ENCODE results near the gene SLC17A4. TPM values are rescaled to one million over a fixed set of nuclear protein-coding genes. Genes with fewer than 3 reads are reported as not detected.

The SLC17A4 gene
- total and polyA plus RNA-seq, 10 of the 15 experiments (the other 5 are each of a cell fraction or from before 2014, with no cell fraction given), result not detected

- Histone ChIP-seq H3K27ac (ENCODE audit: control insufficient read depth, insufficient read depth) (no peak overlapping the region), H3K4me3 (no peak overlapping the region), H3K36me3 (ENCODE audit: control insufficient read depth in 2 of 2, insufficient read depth in 2 of 2, low read length in 1 of 2) (no peaks in the 10 kb centered on the region), H3K4me1 (ENCODE audit: control insufficient read depth, insufficient read depth, low read length) (no peaks in the 10 kb centered on the region), H3K27me3 (replicated peaks in 1 of 2; ENCODE audit: control insufficient read depth in 2 of 2, insufficient read depth in 2 of 2, low read length in 1 of 2) (no peaks in the 10 kb centered on the region; a peak in 1 of 4 replicates), H3K9me3 (replicated peaks; ENCODE audit: control insufficient read depth, insufficient read depth, low read length) (no peaks in the 10 kb centered on the region), H2AFZ (ENCODE audit: control insufficient read depth, low read depth, low read length) (no peak overlapping the region), H4K20me1 (ENCODE audit: control insufficient read depth, insufficient read depth) (no peaks in the 10 kb centered on the region), H3K79me2 (ENCODE audit: control insufficient read depth, insufficient read depth, low read length) (no peaks in the 10 kb centered on the region), H3K9ac (ENCODE audit: control insufficient read depth, insufficient read depth, low read length) (no peak overlapping the region), H3K4me2 (ENCODE audit: control insufficient read depth, insufficient read depth) (no peak overlapping the region)
- DNase-seq (ENCODE audit: low read depth, low spot score) (no peak), ATAC-seq (peak; percentile 82), FAIRE-seq (no peak)
- ChIA-PET POLR2A (no interaction called here), RAD21 (ENCODE audit: unreplicated experiment) (interaction anchor here (0.7 to 1.8 kb wide), 2 partner anchors 155 to 216 kb away, joined by 3 to 5 read pairs; no protein-coding TSS in a partner anchor), CTCF (interaction anchor here (0.9 to 6.7 kb wide), 26 partner anchors 13 to 222 kb away, joined by 3 to 89 read pairs (median 4); no protein-coding TSS in a partner anchor), SMC1A (ENCODE audit: uncharacterized antibody, unreplicated experiment) (interaction anchor here (1.0 to 6.2 kb wide), 7 partner anchors 15 to 308 kb away, joined by 3 to 39 read pairs (median 3); no protein-coding TSS in a partner anchor)
- intact Hi-C loops (cut with micrococcal nuclease; ENCODE audit: unreplicated experiment), result loop anchor here (1.0 to 5.0 kb wide), 3 partner anchors 154 to 215 kb away; no protein-coding TSS in a partner anchor
- in situ Hi-C loops (cut with MboI), result no loop called here
- WGBS (ENCODE audit: insufficient coverage, insufficient replicate concordance, low lambda C conversion rate, missing lambda C conversion rate), result 25% methylated on average over 4 of the region's 4 CpGs
- TF ChIP-seq JUND (IDR thresholded peaks at IDR 0.05; ENCODE audit: low read depth, low read length) (no peak), CTCF (IDR thresholded peaks at IDR 0.05 in 2 of 3, conservative IDR thresholded peaks at IDR 0.05 in 1 of 3; ENCODE audit: control insufficient read depth in 2 of 3, extremely low read depth in 1 of 3, insufficient read depth in 1 of 3, low read depth in 3 of 3, low read length in 3 of 3) (peak; percentile 55 to 69 (median 56); a peak in 5 of 6 replicates), RAD21 (IDR thresholded peaks at IDR 0.05; ENCODE audit: insufficient read depth, low read depth, low read length) (peak; percentile 58), SMC3 (IDR thresholded peaks at IDR 0.05; ENCODE audit: borderline replicate concordance, low read length) (peak; percentile 69; the same call in 1 of the 2 replicates)
- BruUV-seq (replicated peaks), result no TSS peak
Observed at GRCh38 chr6:25788305-25788922, 33.9 kb downstream of the SLC17A4 start.

Measured in GM12878 (cell line).